IMR-90 (cell line): Measurements from ENCODE around the gene STMN3. TPM values are rescaled to one million over a fixed set of nuclear protein-coding genes. Genes with fewer than 3 reads are reported as not detected.

Experiments used
- ATAC-seq: fragments of 200-7000 bp; cut with Tn5 transposase; 2 replicates; pipeline ENCODE4 v1.9.1; 2020; ENCODE audit warnings: low read depth, mild to moderate bottlenecking, moderate library complexity
- BruUV-seq: library from RNA; stranded (reverse); fragments of 400-500 nt; replicated peaks from 2 replicates; lab custom pipeline; 2021; lab: Mats Ljungman, UMichigan
- CTCF ChIA-PET: fragments of 300-600 bp; formaldehyde crosslinking; extraction: SDS; loops from one replicate; lab custom pipeline; 2021; ENCODE audit warnings: antibody characterized with exemption; lab: Yijun Ruan, JAX
- POLR2A ChIA-PET: fragments of 300-600 bp; sonication (Branson Sonifier 250); formaldehyde crosslinking; loops from one replicate; lab custom pipeline; 2022; ENCODE audit warnings: antibody characterized with exemption; ENCODE audit not compliant: unreplicated experiment; lab: Charles Lee
- DNase-seq: peaks from one replicate; pipeline ENCODE4 v3.0.0; 2013
- H2AFZ ChIP-seq: replicated peaks from 2 replicates; pipeline ENCODE3; 2013; ENCODE audit warnings: low read length, mild to moderate bottlenecking; ENCODE audit not compliant: poor library complexity
- H2AK5ac ChIP-seq: 2 replicates; pipeline ENCODE4 v1.6.1; 2013; ENCODE audit warnings: low read depth, low read length, inconsistent platforms
- H2AK9ac ChIP-seq: replicated peaks from 2 replicates; pipeline ENCODE3; 2013; ENCODE audit warnings: mild to moderate bottlenecking, low read depth, low read length, moderate library complexity; ENCODE audit not compliant: poor library complexity
- H2BK120ac ChIP-seq: 2 replicates; pipeline ENCODE4 v1.6.1; 2013; ENCODE audit warnings: low read depth, low read length, inconsistent platforms
- H2BK15ac ChIP-seq: 3 replicates; pipeline ENCODE4 v1.6.1; 2013; ENCODE audit warnings: low read depth, low read length, inconsistent platforms
- H2BK20ac ChIP-seq: 2 replicates; pipeline ENCODE4 v1.6.1; 2013; ENCODE audit warnings: low read depth, mild to moderate bottlenecking, inconsistent platforms, low read length, moderate library complexity
- H2BK5ac ChIP-seq: 2 replicates; pipeline ENCODE4 v1.6.1; 2013; ENCODE audit warnings: mild to moderate bottlenecking, low read depth, low read length, inconsistent platforms; ENCODE audit not compliant: poor library complexity, severe bottlenecking
- H3K14ac ChIP-seq: replicated peaks from 2 replicates; pipeline ENCODE4 v1.6.1; 2013; ENCODE audit warnings: low read depth, low read length, inconsistent platforms
- H3K18ac ChIP-seq: 2 replicates; pipeline ENCODE4 v1.6.1; 2013; ENCODE audit warnings: low read depth, low read length, control low read depth
- H3K23ac ChIP-seq: 2 replicates; pipeline ENCODE4 v1.6.1; 2013; ENCODE audit warnings: low read depth, low read length, inconsistent platforms
- H3K27ac ChIP-seq: 2 replicates; pipeline ENCODE4 v1.5.1; 2013; ENCODE audit warnings: mild to moderate bottlenecking, control low read depth, low read length; ENCODE audit not compliant: insufficient read depth
- H3K27me3 ChIP-seq: 2 replicates; pipeline ENCODE4 v1.6.1; 2013; ENCODE audit warnings: low read length; ENCODE audit not compliant: control insufficient read depth, insufficient read depth
- H3K36me3 ChIP-seq: 2 replicates; pipeline ENCODE4 v1.6.1; 2013; ENCODE audit warnings: low read length, mixed read lengths; ENCODE audit not compliant: control insufficient read depth, insufficient read depth
- H3K4ac ChIP-seq: 2 replicates; pipeline ENCODE4 v1.6.1; 2013; ENCODE audit warnings: low read depth, low read length, inconsistent platforms
- H3K4me1 ChIP-seq: 2 replicates; pipeline ENCODE4 v1.6.1; 2013; ENCODE audit warnings: low read length, mixed read lengths; ENCODE audit not compliant: control insufficient read depth, insufficient read depth
- H3K4me2 ChIP-seq: 2 replicates; pipeline ENCODE4 v1.6.1; 2013; ENCODE audit warnings: low read depth, mild to moderate bottlenecking, control low read depth, low read length, moderate library complexity
- H3K4me3 ChIP-seq: 2 replicates; pipeline ENCODE4 v1.5.1; 2013; ENCODE audit warnings: low read depth, mild to moderate bottlenecking, control low read depth, low read length, moderate library complexity; ENCODE audit not compliant: insufficient read depth
- H3K56ac ChIP-seq: 2 replicates; pipeline ENCODE4 v1.6.1; 2013; ENCODE audit warnings: low read length, inconsistent platforms; ENCODE audit not compliant: insufficient read depth; ENCODE audit errors: extremely low read depth
- H3K79me1 ChIP-seq, 2 experiments: 2 replicates each; pipeline ENCODE4 v1.6.1; 2013; ENCODE audit warnings: low read length in 2 of 2, inconsistent platforms in 1 of 2, low read depth in 1 of 2
- H3K9ac ChIP-seq: 2 replicates; pipeline ENCODE4 v1.6.1; 2013; ENCODE audit warnings: low read depth, low read length, control low read depth
- H3K9me1 ChIP-seq: 2 replicates; pipeline ENCODE4 v1.6.1; 2013; ENCODE audit warnings: low read length, inconsistent platforms; ENCODE audit not compliant: insufficient read depth
- H3K9me3 ChIP-seq: 2 replicates; pipeline ENCODE4 v1.6.1; 2013; ENCODE audit warnings: low read length; ENCODE audit not compliant: control insufficient read depth, insufficient read depth
- H4K20me1 ChIP-seq: 2 replicates; pipeline ENCODE4 v1.6.1; 2013; ENCODE audit warnings: low read length, inconsistent platforms; ENCODE audit not compliant: insufficient read depth
- H4K5ac ChIP-seq: 2 replicates; pipeline ENCODE4 v1.6.1; 2013; ENCODE audit warnings: mild to moderate bottlenecking, low read depth, low read length, control low read depth
- H4K8ac ChIP-seq, 2 experiments: 2 replicates each; pipeline ENCODE4 v1.6.1; 2013; ENCODE audit warnings: low read depth in 2 of 2, low read length in 2 of 2, control low read depth in 1 of 2, inconsistent platforms in 1 of 2
- H4K91ac ChIP-seq: 2 replicates; pipeline ENCODE4 v1.6.1; 2013; ENCODE audit warnings: low read depth, low read length, inconsistent platforms; ENCODE audit not compliant: insufficient read depth
- BHLHE40 ChIP-seq: fragments of 150-350 bp; IDR thresholded peaks from 2 replicates; pipeline ENCODE4 v1.6.1; 2016; ENCODE audit warnings: mild to moderate bottlenecking, low read depth, low read length
- CEBPB ChIP-seq: IDR thresholded peaks from 2 replicates; pipeline ENCODE4 v1.6.1; 2012; ENCODE audit warnings: low read depth, low read length, improper control_type of control experiment
- CHD1 ChIP-seq: IDR thresholded peaks from 2 replicates; pipeline ENCODE4 v1.6.1; 2012; ENCODE audit warnings: low read depth, low read length, improper control_type of control experiment
- CTCF ChIP-seq: conservative IDR thresholded peaks from 2 replicates; pipeline ENCODE4 v1.5.1; 2012; ENCODE audit warnings: mild to moderate bottlenecking, low read depth, low read length, improper control_type of control experiment
- ELK1 ChIP-seq: fragments of 150-350 bp; IDR thresholded peaks from 2 replicates; pipeline ENCODE4 v1.6.1; 2016; ENCODE audit warnings: low read depth, mild to moderate bottlenecking, low read length, moderate library complexity, borderline replicate concordance
- FOS ChIP-seq: fragments of 150-350 bp; IDR thresholded peaks from 2 replicates; pipeline ENCODE4 v1.6.1; 2016; ENCODE audit warnings: low read depth, low read length
- MAFK ChIP-seq: IDR thresholded peaks from 2 replicates; pipeline ENCODE4 v1.6.1; 2012; ENCODE audit warnings: low read depth, low read length, improper control_type of control experiment
- MAZ ChIP-seq: IDR thresholded peaks from 2 replicates; pipeline ENCODE4 v1.6.1; 2012; ENCODE audit warnings: low read depth, mild to moderate bottlenecking, low read length, improper control_type of control experiment, moderate library complexity, borderline replicate concordance
- MXI1 ChIP-seq: IDR thresholded peaks from 2 replicates; pipeline ENCODE4 v1.6.1; 2012; ENCODE audit warnings: low read depth, mild to moderate bottlenecking, low read length, moderate library complexity, borderline replicate concordance
- NFE2L2 ChIP-seq: fragments of 150-350 bp; IDR thresholded peaks from 2 replicates; pipeline ENCODE4 v1.6.1; 2016; ENCODE audit warnings: low read depth, mild to moderate bottlenecking, low read length
- POLR2A ChIP-seq: IDR thresholded peaks from 2 replicates; pipeline ENCODE4 v1.6.1; 2012; ENCODE audit warnings: mild to moderate bottlenecking, low read depth, low read length
- RAD21 ChIP-seq: IDR thresholded peaks from 2 replicates; pipeline ENCODE4 v1.6.1; 2012; ENCODE audit warnings: low read length, improper control_type of control experiment
- RCOR1 ChIP-seq: IDR thresholded peaks from 2 replicates; pipeline ENCODE4 v1.6.1; 2012; ENCODE audit warnings: mild to moderate bottlenecking, low read length, improper control_type of control experiment; ENCODE audit not compliant: insufficient replicate concordance
- RFX5 ChIP-seq: IDR thresholded peaks from 2 replicates; pipeline ENCODE4 v1.8.0; 2012; ENCODE audit warnings: low read depth, mild to moderate bottlenecking, low read length, moderate library complexity
- SMC3 ChIP-seq: fragments of 150-350 bp; IDR thresholded peaks from 2 replicates; pipeline ENCODE4 v1.6.1; 2016; ENCODE audit warnings: low read depth, mild to moderate bottlenecking, antibody characterized with exemption, low read length, moderate library complexity
- WGBS, 2 experiments: methylation state at CpG; one replicate each; pipeline versions ENCODE4 v1.1.5 to v1.1.7; 2013; ENCODE audit warnings: missing lambda C conversion rate in 2 of 2; ENCODE audit not compliant: insufficient read length in 1 of 2; ENCODE audit errors: extremely low coverage in 2 of 2; 5-methylcytosine and 5-hydroxymethylcytosine counted together
- dilution Hi-C: fragments of 300-500 bp; cut with HindIII; formaldehyde crosslinking; loops from one replicate; pipeline ENCODE4 v1.14.3; 2018; ENCODE audit warnings: low sequenced_read_pairs; ENCODE audit not compliant: unreplicated experiment
- in situ Hi-C: fragments of 300-500 bp; cut with MboI; formaldehyde crosslinking; loops from 3 replicates; pipeline ENCODE4 v1.14.3; 2019; ENCODE audit warnings: low sequenced_read_pairs, inconsistent platforms, mixed read lengths
- intact Hi-C: fragments of 100-400 bp; cut with micrococcal nuclease; formaldehyde crosslinking; loops from 2 replicates; pipeline ENCODE4 v1.10.0; 2022
- polyA plus RNA-seq, 3 experiments: library from polyadenylated mRNA; depleted of rRNA; stranded (reverse); fragments of >200 nt; gene quantifications; 2 replicates each; pipeline ENCODE4 v1.2.3, GENCODE V29; 2012; ENCODE audit warnings: low replicate concordance in 1 of 3
- total RNA-seq: library from RNA; depleted of rRNA; stranded (reverse); fragments of >200 nt; gene quantifications from 2 replicates; pipeline ENCODE4 v1.2.3, GENCODE V29; 2012
- TF ChIP-seq, protein P1 (sequence below): fragments of 150-350 bp; IDR thresholded peaks from 2 replicates; pipeline ENCODE4 v1.6.1; 2017; ENCODE audit warnings: mild to moderate bottlenecking, antibody characterized with exemption, low read length, low read depth

The STMN3 gene
- total and polyA plus RNA-seq, 2 of the 4 experiments (the other 2 are of a cell fraction), result 20.3 to 62.3 TPM

DNA sequence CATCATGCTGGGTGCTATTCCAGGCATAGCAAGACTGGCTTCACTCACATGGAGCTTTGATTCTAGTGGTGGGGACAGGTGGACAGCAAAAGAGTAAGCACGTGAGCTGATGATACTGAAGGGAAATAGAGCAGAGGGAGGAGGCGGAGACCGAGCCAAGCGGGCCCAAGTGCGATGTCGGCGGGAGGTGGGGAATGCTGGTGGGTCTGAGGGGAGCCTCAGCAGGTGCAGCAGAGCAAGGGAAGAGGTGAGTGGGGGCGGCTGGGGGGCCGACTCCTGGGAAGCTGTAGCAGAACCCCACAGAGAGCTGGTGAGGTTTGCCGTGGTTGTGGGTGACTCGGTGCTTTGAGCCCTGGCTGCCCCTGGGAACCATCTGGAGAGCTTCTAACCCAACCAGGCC lies 15.1 kb upstream of the STMN3 start:
- no peak overlapping the region for H4K8ac ChIP-seq
- no peak overlapping the region for H3K27ac ChIP-seq
- ATAC-seq, result no peak
- H2BK5ac ChIP-seq, result no peak overlapping the region
- no peak overlapping the region for H2BK15ac ChIP-seq
- no peak overlapping the region for H3K56ac ChIP-seq
- H3K4me3 ChIP-seq, result no peak overlapping the region
- peaks cover 3 to 24% of the 10 kb centered on the region in 2 experiments; a peak in 3 of 4 replicates for H3K79me1 ChIP-seq
- no peaks in the 10 kb centered on the region; the same call in 1 of the 2 replicates for H3K4me1 ChIP-seq
- H3K4ac ChIP-seq, result no peak overlapping the region
- no peak overlapping the region for H3K9ac ChIP-seq
- dilution Hi-C loops (no loop called here), in situ Hi-C loops (no loop called here), intact Hi-C loops (no loop called here)
- TF ChIP-seq, protein P1, sequence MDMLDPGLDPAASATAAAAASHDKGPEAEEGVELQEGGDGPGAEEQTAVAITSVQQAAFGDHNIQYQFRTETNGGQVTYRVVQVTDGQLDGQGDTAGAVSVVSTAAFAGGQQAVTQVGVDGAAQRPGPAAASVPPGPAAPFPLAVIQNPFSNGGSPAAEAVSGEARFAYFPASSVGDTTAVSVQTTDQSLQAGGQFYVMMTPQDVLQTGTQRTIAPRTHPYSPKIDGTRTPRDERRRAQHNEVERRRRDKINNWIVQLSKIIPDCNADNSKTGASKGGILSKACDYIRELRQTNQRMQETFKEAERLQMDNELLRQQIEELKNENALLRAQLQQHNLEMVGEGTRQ, result no peak
- no peak for TF ChIP-seq POLR2A
- no peak for TF ChIP-seq ELK1
- TF ChIP-seq CEBPB, result no peak
- TF ChIP-seq RCOR1, result no peak
- no peak for TF ChIP-seq SMC3
- no peak for TF ChIP-seq NFE2L2
- TF ChIP-seq MAFK, result no peak
- TF ChIP-seq BHLHE40, result no peak
- no peak for TF ChIP-seq FOS
- TF ChIP-seq MXI1, result no peak
- TF ChIP-seq MAZ, result no peak
- no peak for TF ChIP-seq CHD1
- no peak for TF ChIP-seq RAD21
- no peak for TF ChIP-seq CTCF
- no peak for TF ChIP-seq RFX5
- H4K91ac ChIP-seq, result no peak overlapping the region
- no peak overlapping the region for H3K23ac ChIP-seq
- DNase-seq, result no peak
- no peak overlapping the region for H2AK9ac ChIP-seq
- no peak overlapping the region for H2AK5ac ChIP-seq
- 97% methylated on average over 6 of the region's 11 CpGs; no CpG with 5 or more reads in 1 of the 2 experiments for WGBS, 2 experiments
- CTCF ChIA-PET, result no interaction called here
- no peak overlapping the region for H4K5ac ChIP-seq
- no peaks in the 10 kb centered on the region for H3K9me3 ChIP-seq
- H3K4me2 ChIP-seq, result no peak overlapping the region
- H2AFZ ChIP-seq, result no peak overlapping the region
- H3K14ac ChIP-seq, result no peak overlapping the region
- no TSS peak for BruUV-seq
- no peak overlapping the region for H2BK20ac ChIP-seq
- no peaks in the 10 kb centered on the region for H4K20me1 ChIP-seq
- H3K18ac ChIP-seq, result no peak overlapping the region
- H3K27me3 ChIP-seq, result no peaks in the 10 kb centered on the region
- POLR2A ChIA-PET, result no interaction called here
- H2BK120ac ChIP-seq, result no peak overlapping the region
- peaks cover 47% of the 10 kb centered on the region for H3K36me3 ChIP-seq
- H3K9me1 ChIP-seq, result no peaks in the 10 kb centered on the region
